Activated CD4-positive, alpha-beta T cell treated with anti-CD3 and anti-CD28 coated beads, Interleukin-2, amount 50 U/mL, for 1 hour (primary cell): ENCODE measurements around the gene SYNE3.
A peak's percentile ranks its signal among the peaks of the same experiment; 100 is the strongest.

Experiments used
- DNase-seq: peaks from one replicate; pipeline ENCODE4 v3.0.0-alpha.2; 2020

SYNE3 gene, protein sequence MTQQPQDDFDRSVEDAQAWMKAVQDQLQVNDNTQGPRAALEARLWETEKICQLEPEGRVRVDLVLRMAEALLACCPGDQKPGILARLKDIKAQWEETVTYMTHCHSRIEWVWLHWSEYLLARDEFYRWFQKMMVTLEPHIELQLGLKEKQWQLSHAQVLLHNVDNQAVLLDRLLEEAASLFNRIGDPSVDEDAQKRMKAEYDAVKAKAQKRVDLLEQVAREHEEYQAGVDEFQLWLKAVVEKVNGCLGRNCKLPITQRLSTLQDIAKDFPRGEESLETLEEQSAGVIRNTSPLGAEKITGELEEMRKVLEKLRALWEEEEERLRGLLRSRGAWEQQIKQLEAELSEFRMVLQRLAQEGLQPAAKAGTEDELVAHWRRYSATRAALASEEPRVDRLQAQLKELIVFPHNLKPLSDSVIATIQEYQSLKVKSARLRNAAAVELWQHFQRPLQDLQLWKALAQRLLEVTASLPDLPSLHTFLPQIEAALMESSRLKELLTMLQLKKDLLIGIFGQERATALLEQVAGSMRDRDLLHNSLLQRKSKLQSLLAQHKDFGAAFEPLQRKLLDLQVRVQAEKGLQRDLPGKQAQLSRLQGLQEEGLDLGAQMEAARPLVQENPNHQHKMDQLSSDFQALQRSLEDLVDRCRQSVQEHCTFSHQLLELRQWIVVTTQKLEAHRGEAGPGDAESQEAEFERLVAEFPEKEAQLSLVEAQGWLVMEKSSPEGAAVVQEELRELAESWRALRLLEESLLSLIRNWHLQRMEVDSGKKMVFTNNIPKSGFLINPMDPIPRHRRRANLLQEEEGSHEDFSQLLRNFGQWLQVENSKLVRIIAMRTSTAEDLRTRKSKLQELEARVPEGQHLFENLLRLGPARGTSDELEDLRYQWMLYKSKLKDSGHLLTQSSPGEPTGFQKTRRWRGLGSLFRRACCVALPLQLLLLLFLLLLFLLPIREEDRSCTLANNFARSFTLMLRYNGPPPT

DNA sequence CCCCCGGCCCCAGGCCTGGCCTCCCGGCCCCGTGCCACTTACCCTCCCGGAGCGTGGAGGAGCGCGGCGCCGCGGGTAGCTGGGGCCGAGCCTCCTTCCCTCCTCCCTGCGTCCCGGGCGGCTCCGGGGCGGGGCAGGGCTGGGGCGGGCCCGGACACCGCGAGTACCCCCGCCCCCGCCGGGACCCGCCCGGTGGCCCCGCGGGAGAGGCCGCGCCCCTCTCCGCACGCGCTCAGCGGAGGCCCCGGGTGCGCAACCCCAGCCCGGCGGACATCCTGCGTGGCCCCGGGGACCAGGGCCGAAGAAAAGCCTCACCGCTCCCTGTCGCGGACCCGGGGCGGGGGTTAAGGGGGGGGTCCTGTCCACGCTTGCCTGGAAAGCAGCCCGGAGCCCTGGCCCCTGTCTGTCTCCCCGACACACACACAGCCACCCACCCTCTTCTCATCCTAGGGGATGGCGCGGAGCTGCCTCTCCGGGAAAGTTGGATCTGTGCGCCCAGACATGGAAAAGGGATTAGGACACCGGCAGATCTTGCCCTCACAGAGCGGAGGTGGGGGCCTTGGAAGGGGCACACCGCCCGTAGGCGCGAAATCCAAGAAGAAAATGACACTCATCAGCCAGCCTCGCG is at the start of gene SYNE3:
Gene SYNE3 (minus strand): TSS at position 97 of the 628 bp plus-strand sequence. CDS start 40,829 bp downstream, outside the sequence.
- DNase-seq: peak; percentile 48

DNA sequence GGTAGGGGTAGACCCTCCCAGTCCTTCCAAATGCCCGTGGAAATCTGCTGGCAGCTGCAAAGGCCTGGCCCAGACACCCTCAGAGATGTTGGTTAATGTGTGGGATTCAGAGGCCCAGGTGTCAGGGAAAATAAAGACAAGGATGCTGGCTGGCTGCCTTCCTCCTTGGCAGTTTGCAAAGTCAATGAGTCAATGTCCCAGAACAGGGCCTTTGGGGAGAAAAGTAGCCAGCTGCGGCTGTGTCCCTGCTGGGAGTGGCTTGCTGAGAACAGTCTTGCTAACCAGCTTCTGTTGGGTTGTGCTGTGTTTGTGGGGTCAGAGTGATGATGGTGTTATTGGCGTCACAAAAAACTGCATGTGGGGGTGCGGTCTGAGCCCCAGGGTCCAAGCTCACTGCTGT is 47.6 kb upstream of the SYNE3 start:
- no peak for DNase-seq

DNA sequence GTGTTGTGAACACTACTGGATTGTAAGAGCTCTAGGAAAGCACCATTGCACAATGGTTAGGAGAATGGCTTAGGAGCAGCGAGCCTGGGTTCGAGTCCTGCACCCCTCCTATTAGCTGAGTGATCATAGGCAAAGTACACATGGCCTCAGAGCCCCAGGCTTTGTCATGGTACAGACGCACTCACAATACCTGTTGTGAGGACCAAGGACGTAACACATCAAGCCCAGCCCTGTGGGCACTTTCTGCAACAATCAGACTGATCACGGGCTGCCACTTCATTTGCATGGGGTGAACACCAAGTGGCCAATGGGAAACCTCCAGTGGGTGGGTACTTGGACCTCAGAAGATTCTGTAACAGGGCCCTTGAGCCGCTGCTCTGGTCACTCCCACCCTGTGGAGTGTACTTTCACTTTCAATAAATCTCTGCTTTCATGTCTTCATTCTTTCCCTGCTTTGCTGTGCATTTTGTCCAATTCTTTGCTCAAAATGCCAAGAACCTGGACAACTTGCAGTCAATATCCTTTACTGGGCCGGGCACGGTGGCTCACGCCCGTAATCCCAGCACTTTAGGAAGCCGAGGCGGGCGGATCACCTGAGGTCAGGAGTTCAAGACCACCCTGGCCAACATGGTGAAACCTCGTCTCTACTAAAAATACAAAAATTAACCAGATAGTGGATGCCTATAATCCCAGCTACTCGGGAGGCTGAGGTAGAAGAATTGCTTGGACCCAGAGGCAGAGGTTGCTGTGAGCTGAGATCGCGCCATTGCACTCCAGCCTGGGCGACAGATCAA is 46.6 kb upstream of the SYNE3 start:
- no peak for DNase-seq

DNA sequence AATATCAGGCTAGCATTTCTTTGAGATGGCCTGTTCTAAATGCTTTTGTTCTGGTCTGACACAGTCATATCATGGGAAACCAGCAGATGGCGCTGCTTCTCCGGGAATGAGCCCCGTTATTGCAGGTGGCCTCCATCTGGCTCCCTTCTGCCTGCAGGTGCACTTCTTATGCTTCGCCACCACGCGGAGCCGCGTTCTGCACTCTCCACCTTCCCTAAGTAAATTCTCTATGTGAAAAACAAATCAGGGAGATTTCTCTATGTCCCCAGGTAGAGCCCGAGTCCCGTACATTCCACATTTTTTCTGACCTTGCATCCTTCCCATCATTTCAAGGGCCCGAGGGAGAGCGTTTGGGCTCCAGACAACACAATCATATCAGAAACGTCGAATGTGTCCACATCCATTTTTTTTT is 44.6 kb upstream of the SYNE3 start:
- peak; percentile 82 for DNase-seq

DNA sequence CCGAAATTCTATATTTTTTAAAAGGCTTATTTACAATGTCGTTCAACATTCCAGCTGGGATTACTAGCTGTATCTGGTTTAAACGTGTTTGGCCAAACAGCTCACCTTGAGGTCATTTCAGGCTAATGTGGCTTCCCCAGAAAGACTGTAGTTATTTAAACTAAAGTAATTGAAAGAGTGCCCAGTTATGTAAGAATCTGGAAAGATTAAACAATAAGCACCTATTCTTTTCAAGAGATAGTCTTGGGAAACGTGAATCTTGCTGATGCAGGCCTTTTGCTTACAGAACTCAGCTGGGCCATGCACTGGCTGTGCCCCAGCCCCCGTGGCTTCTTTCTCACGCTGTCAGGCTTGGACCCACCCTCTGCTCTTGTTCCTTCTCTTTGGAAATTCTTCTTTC is 42.8 kb upstream of the SYNE3 start:
- no peak for DNase-seq

DNA sequence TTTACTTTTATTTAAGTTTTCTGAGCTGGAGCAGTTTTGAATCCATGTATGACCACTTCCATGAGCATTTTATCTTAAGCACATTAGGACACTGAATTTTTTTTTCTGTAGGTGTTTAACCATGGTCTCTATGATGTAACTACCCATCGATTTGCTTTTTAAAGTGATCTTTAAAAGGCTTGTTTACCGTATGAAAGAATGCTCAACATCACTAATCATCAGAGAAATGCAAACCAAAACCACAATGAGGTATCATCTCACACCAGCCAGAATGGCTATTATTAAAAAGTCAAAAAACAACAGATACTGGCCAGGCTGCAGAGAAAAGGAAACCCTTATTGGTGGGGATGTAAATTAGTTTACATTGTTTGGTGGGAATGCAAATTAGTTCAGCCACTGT is 41.4 kb upstream of the SYNE3 start:
- DNase-seq: no peak

DNA sequence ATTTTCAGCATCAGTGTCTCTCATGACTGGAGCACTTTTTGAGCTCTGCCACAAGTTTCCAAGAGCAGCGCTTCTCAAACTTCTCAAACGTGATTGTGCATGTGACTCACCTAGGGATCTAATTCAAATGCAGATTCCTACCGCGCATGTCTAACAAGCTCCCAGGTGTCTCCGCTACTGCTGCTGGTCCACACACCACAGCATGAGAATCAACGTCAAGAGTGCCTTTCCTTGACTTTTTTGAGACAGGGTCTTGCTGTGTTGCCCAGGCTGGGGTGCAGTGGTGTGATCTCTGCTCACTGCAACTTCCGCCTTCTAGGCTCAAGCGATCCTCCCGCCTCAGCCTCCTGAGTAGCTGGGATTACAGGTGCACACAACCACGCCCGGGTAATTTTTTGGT is 40.8 kb upstream of the SYNE3 start:
- no peak for DNase-seq

DNA sequence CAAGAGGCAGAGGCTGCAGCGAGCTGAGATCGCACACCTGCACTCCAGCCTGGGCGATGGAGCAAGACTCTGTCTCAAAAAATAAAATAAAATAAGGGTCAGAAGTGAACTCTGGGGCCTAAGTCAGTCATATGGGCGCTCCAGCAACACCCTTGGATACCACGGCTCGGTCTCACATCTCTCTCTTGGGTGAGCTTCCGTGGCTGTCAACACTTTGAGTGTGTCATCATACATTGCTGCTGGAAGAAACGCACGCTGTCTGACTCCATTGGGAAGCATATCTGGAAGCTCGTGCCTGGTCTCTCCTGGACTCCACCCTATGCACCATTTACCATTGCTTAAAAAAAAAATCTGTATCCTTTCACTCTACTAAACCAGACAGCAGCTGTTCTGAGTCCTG is 38.6 kb upstream of the SYNE3 start:
- DNase-seq: no peak

DNA sequence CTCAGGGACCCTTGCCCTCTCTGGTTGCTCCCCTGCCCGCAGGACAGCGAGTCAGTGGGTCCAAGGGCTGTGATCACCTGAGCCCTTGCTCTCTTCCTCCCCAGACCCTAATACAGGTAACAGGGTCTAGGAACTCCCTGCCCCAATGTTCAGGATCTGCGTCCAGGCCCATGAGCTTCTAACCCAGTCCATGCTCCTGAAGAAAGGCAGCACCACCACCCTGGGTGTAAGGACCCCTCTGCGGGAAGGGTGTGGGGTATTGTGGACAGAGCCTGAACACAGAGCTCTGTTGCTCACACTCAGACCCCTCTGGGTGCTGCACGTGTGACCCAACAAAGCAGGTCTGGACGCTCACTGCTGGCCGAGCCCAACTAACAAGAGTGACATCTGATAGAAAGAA is 36.7 kb upstream of the SYNE3 start:
- no peak for DNase-seq

DNA sequence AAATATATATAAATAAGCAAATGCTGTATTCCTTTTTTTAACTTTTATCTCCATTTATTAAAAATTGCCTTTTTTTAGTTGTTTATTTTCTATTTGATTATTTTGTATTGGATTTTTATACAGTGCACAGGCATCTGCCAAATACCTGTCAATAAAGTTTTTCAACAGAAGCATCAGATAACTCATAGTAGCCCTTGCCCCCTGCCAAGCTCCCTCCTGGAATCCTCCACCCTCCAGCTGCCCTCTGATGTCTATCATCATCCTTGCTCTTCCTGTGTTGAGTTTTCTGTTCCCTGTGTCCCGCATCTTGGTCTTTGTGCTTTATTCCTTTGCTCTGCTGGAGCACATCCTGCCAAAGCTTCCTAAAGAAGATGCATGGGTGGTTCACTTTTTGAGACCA is 35.0 kb upstream of the SYNE3 start:
- no peak for DNase-seq

DNA sequence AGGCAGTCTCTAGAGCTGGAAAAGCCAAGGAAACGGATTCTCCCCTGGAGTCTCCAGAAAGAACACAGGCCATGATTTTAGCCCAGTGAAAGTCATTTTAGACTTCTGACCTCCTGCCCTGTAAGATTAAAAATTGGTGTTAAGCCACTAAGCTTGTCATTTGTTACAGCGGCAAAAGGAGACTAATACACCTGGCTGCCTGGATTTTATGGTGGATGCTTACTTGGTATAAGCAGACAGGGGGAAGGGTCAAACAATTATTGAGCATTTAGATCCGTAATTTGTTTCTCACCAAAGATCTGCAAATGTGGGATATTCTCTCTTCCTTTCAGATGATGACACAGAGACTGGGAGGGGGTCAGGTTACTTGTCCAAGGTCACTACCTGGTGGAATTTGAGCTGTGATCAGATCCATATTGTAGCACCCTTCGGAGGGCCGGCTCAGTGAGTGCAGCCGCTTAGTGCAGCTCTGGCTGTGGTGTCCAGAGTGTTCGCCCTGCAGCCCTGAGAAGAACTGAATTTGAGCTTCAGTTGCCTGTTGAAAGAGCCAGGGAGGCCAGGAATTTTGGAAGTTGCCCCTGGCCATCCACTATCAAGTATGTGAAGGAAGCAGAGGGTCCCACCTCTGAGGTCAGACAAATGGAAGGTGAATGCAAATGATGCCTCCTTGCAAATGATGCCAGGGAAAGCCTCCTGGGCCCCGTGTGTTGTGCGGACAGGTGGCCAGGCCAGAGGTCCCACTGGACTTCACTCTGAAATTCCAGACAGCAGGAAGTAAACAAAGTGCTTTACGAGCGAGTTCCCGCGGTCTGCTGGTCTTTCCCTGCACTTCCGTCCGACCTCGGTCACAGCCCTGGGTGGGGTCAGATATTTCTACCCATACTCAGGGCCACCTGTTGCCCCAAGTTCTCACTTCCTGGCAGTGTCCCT is 33.5 kb upstream of the SYNE3 start:
- DNase-seq: no peak

DNA sequence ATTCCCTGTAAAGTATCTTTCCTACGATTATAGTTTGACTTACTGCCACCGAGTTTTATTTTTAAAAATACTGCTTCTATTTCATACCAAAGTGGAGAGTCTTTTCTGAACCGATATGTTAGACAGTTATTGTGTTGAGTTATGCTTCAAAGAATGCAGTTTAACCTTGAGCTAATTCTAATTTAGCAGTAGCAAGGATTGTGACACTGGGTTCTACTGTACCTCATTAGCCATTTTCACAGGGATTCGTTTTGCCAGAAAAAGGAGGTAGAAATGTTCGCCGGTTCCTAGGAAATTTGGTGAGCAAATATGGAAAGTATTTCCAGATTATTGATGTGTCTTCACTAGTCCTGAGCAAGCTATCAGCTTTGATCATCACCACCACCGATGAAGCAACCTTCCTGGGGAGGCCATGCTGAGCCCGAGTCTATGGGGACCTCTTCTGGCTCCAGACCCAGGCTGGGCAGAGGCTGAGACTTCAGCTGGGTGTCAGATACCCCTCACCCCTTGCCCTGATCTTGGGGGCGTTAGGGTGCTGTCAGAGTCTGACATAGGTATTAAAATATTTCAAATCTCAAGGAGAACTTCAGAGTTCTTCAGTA is 32.0 kb upstream of the SYNE3 start:
- DNase-seq: no peak

DNA sequence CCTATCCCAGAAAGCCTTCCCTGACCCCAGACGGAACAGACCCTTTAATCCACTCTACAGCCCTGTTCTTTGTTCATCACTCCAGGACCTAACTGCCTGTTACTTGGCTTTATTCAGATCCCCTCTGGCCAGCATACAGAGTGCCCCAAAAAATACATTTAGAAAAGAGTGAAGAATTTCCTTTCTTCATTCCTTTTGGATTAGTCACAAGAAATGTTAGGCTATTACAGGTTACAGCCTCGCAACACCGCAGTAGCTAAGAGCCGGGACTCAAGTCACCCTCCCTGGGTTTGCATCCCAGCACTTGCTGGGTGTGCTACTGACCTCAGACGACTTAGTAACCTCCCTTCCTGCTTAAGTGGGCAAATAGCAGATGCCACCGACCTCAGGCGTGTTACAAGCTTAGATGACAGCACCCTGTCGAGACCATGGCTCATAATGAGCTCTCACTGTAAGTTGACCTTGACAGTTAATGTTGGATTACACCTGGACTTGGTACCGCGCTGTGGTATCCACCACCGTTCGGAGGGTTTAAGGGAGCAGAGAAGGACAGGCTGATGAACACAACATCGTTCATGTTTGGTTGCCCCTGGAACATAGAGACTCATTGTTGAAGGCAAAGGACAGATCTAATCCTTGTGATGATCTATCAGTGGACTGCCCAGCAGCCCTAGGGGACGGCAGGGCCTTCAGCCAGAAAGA is 31.3 kb upstream of the SYNE3 start:
- DNase-seq: no peak

DNA sequence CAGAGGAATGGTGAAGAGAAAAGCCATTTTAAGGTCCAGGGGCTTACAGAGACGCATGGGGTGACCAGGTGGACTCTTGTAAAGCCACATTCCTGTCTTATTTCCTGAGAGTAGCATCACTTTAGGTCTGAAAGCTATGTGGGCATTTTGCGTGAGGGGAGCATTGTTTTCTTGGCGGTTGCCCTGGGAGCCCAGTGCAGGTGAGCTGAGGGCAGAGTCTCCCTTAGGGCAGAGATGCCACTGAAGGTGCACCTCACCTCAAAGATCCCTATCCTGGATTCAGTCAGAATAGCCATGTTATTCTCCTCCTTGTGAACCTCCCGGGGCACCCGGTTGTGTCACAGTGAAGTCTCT is 30.8 kb upstream of the SYNE3 start:
- DNase-seq: no peak

DNA sequence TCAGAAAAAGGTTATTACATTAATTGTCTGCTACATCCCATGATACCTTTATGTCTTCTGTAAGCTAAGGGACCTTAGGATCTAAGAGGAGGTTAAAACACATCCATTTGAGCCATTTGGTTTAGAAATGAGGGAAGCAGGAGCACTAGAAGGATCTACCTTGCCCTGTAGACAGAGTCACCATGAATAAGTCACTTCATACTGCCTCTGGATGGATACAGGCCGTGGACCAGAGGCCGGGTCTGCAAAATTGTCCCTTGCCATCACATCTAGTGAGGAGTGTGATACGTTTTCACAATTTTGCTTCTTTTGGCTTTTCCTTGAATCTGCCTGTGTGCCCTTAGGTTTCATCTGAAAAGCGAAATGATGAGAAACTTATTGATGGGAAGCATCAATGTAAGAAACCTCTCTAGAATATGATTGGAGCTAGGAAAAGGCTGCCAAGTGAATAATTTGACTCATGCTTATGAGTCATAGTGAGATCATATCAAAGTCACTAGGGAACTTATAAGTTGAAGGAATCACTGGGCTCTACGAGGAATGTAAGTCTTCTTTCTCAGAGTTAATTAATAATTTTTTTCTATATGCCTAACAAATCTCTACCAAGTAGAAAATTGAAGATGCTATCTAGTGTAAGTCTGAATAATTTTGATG is 29.2 kb upstream of the SYNE3 start:
- no peak for DNase-seq

DNA sequence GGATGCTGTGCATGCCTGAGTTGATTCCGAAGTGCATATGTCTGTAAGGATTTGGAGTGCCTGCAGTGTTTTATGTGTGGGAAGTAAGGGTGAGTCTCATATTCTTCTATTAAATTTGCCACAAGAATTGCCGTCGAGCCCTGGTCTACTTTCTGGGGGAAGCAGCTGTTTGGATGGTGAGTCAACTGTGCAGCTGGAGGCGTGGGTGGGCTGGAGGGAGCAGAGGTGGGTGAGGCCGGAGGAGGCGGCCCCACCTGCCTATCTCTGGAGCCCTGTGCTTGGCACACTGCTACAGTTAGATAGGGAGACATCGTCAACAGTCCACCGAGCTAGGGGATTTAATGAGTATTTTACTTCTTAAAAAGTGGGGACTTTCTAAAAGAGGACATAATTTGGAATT is 28.1 kb upstream of the SYNE3 start:
- DNase-seq: no peak

DNA sequence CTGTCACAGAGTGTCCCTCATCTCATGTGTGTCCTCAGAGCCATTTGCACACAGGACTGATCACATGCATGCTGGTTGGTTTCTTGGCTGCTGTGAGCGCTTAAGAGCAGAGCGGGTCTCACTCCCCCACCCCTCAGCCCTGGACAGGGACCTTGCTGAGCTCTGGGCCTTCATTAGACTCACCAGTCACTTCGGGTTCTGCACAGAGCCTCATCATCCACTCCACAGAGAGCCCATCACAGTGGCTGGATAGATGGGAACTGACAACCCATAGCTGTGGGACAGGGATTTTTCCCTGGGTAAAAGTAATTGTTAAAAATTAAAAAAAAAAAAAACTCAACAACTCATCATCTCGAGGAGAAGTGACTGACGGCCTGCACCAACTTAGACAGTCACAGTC is 26.6 kb upstream of the SYNE3 start:
- DNase-seq: no peak

DNA sequence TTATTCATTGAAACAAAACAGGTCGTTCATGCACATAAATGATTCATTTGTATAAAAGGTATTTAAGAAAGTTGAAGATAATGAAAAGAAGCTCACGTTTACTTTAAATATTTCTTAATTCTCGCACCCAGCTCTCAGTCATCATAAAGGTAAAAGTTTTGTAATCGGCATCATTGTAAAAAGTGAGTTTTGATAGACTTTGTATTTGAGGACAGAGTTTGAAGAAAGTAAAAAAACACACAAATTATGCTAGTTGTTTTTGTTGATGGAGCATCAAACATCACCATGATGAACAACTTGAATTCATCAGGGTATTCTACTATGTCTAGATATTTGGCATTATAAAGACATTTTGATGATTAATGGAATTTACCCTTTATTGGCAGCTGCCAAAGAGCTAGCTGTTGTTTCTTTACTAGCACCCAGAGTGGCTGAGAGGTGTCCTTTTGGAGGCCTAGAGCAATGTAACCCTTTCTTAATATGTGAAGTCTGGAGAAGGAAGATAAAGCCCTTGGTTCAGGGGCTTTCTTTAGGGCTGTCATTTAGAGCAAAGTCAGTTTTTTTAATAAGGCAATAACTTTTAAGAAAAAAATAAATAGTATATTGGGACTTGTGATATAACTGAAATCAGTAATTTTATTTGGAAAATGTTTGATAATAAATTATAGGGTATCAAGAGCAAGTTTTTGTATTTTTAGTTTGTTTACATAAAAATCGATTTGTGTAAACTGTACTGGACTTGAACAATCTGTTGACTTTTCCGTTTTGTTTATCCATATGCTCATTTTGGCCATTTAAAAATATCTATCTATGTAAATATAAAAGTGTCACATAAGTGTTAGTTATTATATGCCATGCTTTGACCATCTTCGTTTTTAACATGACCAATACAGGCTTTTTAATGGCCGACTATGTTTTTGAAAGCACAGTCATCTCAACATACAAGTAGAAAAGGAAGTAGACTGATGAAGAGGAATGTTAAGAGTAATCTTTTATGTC is 25.8 kb upstream of the SYNE3 start:
- DNase-seq: no peak

DNA sequence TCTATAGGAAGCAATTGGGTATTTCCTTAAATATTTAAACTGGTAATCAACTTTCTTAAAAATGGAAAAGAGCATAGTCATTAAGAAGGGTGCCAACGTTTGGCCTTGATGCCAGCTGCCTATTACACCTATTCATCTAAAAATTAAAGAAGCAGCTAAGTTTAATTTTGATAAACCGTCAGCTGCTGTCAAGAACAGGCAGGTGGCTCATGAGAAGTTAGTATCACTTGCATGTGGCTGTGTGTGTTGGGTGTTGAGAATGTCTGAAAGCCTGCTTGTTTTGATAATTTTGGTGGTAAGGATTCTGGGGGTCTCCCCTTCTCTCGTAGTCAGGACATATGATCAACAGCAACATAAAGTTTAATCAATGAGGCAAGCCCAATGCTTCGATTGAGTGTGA is 24.9 kb upstream of the SYNE3 start:
- DNase-seq: no peak
